NB4 (cell line): ENCODE data around the gene NR5A1.

Source experiments
- CTCF ChIP-seq: IDR thresholded peaks from one replicate; pipeline ENCODE4 v1.5.1; 2012; ENCODE audit warnings: low read depth, low read length
- POLR2A ChIP-seq: IDR thresholded peaks from 2 replicates; pipeline ENCODE4 v1.6.1; 2011; ENCODE audit warnings: mild to moderate bottlenecking; ENCODE audit not compliant: insufficient read length; ENCODE audit errors: extremely low read depth

DNA sequence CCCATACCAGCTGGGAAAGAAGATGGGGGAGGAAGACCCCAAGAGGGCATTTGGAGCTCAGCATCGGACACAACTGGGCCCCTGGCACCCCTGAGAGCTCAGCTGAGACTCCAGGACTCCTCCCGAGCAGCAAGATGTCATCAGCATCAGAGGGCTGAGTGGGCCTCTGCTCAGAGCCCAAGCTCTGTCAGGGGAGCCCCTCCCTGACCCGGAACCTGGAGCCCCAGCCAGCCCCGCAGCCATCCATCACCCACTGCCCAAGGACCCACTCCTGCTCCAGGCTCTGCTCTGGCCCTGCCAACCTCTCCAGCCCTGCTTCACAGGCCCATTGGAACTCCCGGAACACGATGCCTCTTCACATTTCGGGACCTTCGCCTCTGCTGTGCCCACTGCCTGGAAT lies 9.8 kb downstream of the NR5A1 start:
- TF ChIP-seq CTCF (no peak), POLR2A (no peak)
